GM23248 (cell line): ENCODE data around the gene SESTD1. TPM values are rescaled to one million over a fixed set of nuclear protein-coding genes. Genes with fewer than 3 reads are reported as not detected.

Source experiments
- DNase-seq: peaks from one replicate; pipeline ENCODE4 v3.0.0-alpha.2; 2015
- H2AFZ ChIP-seq: fragments of 200-600 bp; sonication (generic); 2 replicates; pipeline ENCODE4 v1.6.1; 2016; ENCODE audit warnings: antibody characterized with exemption
- H3F3A ChIP-seq: fragments of 200-600 bp; sonication (generic); 2 replicates; pipeline ENCODE4 v1.6.1; 2016; ENCODE audit warnings: mild to moderate bottlenecking, antibody characterized with exemption, mixed run types; ENCODE audit not compliant: insufficient read depth
- H3K27ac ChIP-seq: fragments of 200-600 bp; sonication (generic); 2 replicates; pipeline ENCODE4 v1.5.1; 2016; ENCODE audit warnings: mild to moderate bottlenecking
- H3K27me3 ChIP-seq: fragments of 200-600 bp; sonication (generic); replicated peaks from 2 replicates; pipeline ENCODE4 v1.6.1; 2016; ENCODE audit warnings: mild to moderate bottlenecking; ENCODE audit not compliant: insufficient read depth
- H3K36me3 ChIP-seq: fragments of 200-600 bp; sonication (generic); 2 replicates; pipeline ENCODE4 v1.6.1; 2016; ENCODE audit warnings: low read depth, mild to moderate bottlenecking
- H3K4me1 ChIP-seq: fragments of 200-600 bp; sonication (generic); 2 replicates; pipeline ENCODE4 v1.6.1; 2016; ENCODE audit warnings: mild to moderate bottlenecking; ENCODE audit not compliant: insufficient read depth
- H3K4me2 ChIP-seq: fragments of 200-600 bp; sonication (generic); one replicate; pipeline ENCODE4 v1.6.1; 2016; ENCODE audit warnings: mild to moderate bottlenecking; ENCODE audit not compliant: unreplicated experiment
- H3K4me3 ChIP-seq: fragments of 200-600 bp; sonication (generic); 2 replicates; pipeline ENCODE4 v1.5.1; 2016; ENCODE audit warnings: mild to moderate bottlenecking
- H3K79me2 ChIP-seq: fragments of 200-600 bp; sonication (generic); 2 replicates; pipeline ENCODE4 v1.6.1; 2016; ENCODE audit warnings: mild to moderate bottlenecking; ENCODE audit not compliant: insufficient read depth
- H3K9ac ChIP-seq: fragments of 200-600 bp; sonication (generic); 2 replicates; pipeline ENCODE4 v1.6.1; 2016; ENCODE audit warnings: mild to moderate bottlenecking
- H3K9me2 ChIP-seq: fragments of 200-600 bp; sonication (generic); 2 replicates; pipeline ENCODE4 v1.6.1; 2016; ENCODE audit warnings: mixed run types, mild to moderate bottlenecking, moderate library complexity; ENCODE audit not compliant: insufficient read depth
- H3K9me3 ChIP-seq: fragments of 200-600 bp; sonication (generic); one replicate; pipeline ENCODE4 v1.6.1; 2017; ENCODE audit warnings: low read depth
- H4K20me1 ChIP-seq: fragments of 200-600 bp; sonication (generic); 2 replicates; pipeline ENCODE4 v1.6.0; 2016; ENCODE audit not compliant: insufficient read depth
- EZH2 ChIP-seq: fragments of 200-600 bp; sonication (generic); IDR thresholded peaks from 2 replicates; pipeline ENCODE4 v1.6.1; 2018; ENCODE audit warnings: antibody characterized with exemption, mild to moderate bottlenecking; ENCODE audit not compliant: insufficient read depth, poor library complexity, severe bottlenecking
- EZH2phosphoT487 ChIP-seq: fragments of 200-600 bp; sonication (generic); IDR thresholded peaks from 2 replicates; pipeline ENCODE4 v1.6.1; 2018; ENCODE audit warnings: antibody characterized with exemption, moderate library complexity, mild to moderate bottlenecking, low read depth; ENCODE audit not compliant: insufficient read depth
- WGBS, 2 experiments: methylation state at CpG; one replicate each; pipeline ENCODE4 v1.1.6; 2015 to 2017; ENCODE audit warnings: low lambda C conversion rate in 2 of 2, low coverage in 1 of 2; ENCODE audit errors: missing lambda C conversion rate in 2 of 2; 5-methylcytosine and 5-hydroxymethylcytosine counted together
- in situ Hi-C: fragments of 300-500 bp; cut with MboI; formaldehyde crosslinking; loops from 2 replicates; pipeline ENCODE4 v1.15.0; 2020
- polyA plus RNA-seq: library from polyadenylated mRNA; unstranded; fragments of >200 nt; fragmentation: Nextera tagmentation; extraction: Ambion mirVana; gene quantifications from 2 replicates; pipeline ENCODE4 v1.2.1, GENCODE V29; 2016
- total RNA-seq: library from RNA; depleted of rRNA; stranded (reverse); fragments of >200 nt; shearing (Covaris generic); gene quantifications from 2 replicates; pipeline ENCODE4 v1.2.3, GENCODE V29; 2014

The SESTD1 gene
- total and polyA plus RNA-seq, 2 experiments from 2014 or later, result 22.5 to 77.1 TPM

- no peaks in the 10 kb centered on the region for H3K9me2 ChIP-seq
- no peak overlapping the region for H3K27ac ChIP-seq
- H3K9me3 ChIP-seq, result no peaks in the 10 kb centered on the region
- no peak overlapping the region for H3K9ac ChIP-seq
- H3K4me1 ChIP-seq, result no peaks in the 10 kb centered on the region
- in situ Hi-C loops, result no loop called here
- no peak overlapping the region for H2AFZ ChIP-seq
- TF ChIP-seq EZH2phosphoT487, result no peak
- no peak for TF ChIP-seq EZH2
- H3K4me3 ChIP-seq, result no peak overlapping the region
- no peak overlapping the region for H3K4me2 ChIP-seq
- H3K36me3 ChIP-seq, result peaks cover 7% of the 10 kb centered on the region; the same call in 1 of the 2 replicates
- no peaks in the 10 kb centered on the region for H3K27me3 ChIP-seq
- no peaks in the 10 kb centered on the region for H3K79me2 ChIP-seq
- WGBS, 2 experiments, result 96 to 99% methylated on average over 3 of the region's 3 CpGs
- no peak for DNase-seq
- no peaks in the 10 kb centered on the region for H4K20me1 ChIP-seq
- no peaks in the 10 kb centered on the region for H3F3A ChIP-seq
Measured at GRCh38 chr2:179124282-179124681, 140.3 kb downstream of the SESTD1 start.

GRCh38 chr2:179123272-179123662 is 141.4 kb downstream of the SESTD1 start:
- Histone ChIP-seq H4K20me1 (no peaks in the 10 kb centered on the region), H3K4me2 (no peak overlapping the region), H3F3A (no peaks in the 10 kb centered on the region), H3K36me3 (peaks cover 14% of the 10 kb centered on the region), H3K9ac (no peak overlapping the region), H3K4me1 (no peaks in the 10 kb centered on the region), H3K79me2 (no peaks in the 10 kb centered on the region), H3K27ac (no peak overlapping the region), H2AFZ (no peak overlapping the region), H3K27me3 (no peaks in the 10 kb centered on the region), H3K9me3 (no peaks in the 10 kb centered on the region), H3K4me3 (no peak overlapping the region), H3K9me2 (no peaks in the 10 kb centered on the region)
- WGBS, 2 experiments, result 96 to 98% methylated on average over 1 of the region's 1 CpG
- no peak for TF ChIP-seq EZH2
- no peak for TF ChIP-seq EZH2phosphoT487
- DNase-seq, result no peak
- in situ Hi-C loops, result no loop called here

GRCh38 chr2:179107737-179108136 is 156.9 kb downstream of the SESTD1 start:
- DNase-seq, result peak; percentile 58
- H3F3A ChIP-seq, result peaks cover 29% of the 10 kb centered on the region
- in situ Hi-C loops, result no loop called here
- H3K4me3 ChIP-seq, result no peak overlapping the region
- H3K36me3 ChIP-seq, result peaks cover 18% of the 10 kb centered on the region
- H3K9me3 ChIP-seq, result no peaks in the 10 kb centered on the region
- H3K27me3 ChIP-seq, result no peaks in the 10 kb centered on the region
- H3K79me2 ChIP-seq, result no peaks in the 10 kb centered on the region
- peaks cover 26% of the 10 kb centered on the region for H3K4me1 ChIP-seq
- peak overlapping the region; percentile 42 for H3K27ac ChIP-seq
- no peaks in the 10 kb centered on the region for H3K9me2 ChIP-seq
- no peaks in the 10 kb centered on the region for H4K20me1 ChIP-seq
- H2AFZ ChIP-seq, result no peak overlapping the region
- H3K4me2 ChIP-seq, result peak overlapping the region; percentile 51
- TF ChIP-seq EZH2phosphoT487 (no peak), EZH2 (no peak)
- 0 out of 2 replicates have a peak overlapping the region, but pooled peaks have one; percentile 11 for H3K9ac ChIP-seq

- Histone ChIP-seq H3K9ac (peak overlapping the region; percentile 11; the same call in 1 of the 2 replicates), H4K20me1 (no peaks in the 10 kb centered on the region), H3K4me2 (peak overlapping the region; percentile 51), H3K79me2 (no peaks in the 10 kb centered on the region), H2AFZ (no peak overlapping the region), H3K9me3 (no peaks in the 10 kb centered on the region), H3K27ac (peak overlapping the region; percentile 42), H3K36me3 (peaks cover 9% of the 10 kb centered on the region), H3K4me1 (peaks cover 26% of the 10 kb centered on the region), H3K4me3 (no peak overlapping the region), H3F3A (peaks cover 29% of the 10 kb centered on the region), H3K27me3 (no peaks in the 10 kb centered on the region), H3K9me2 (no peaks in the 10 kb centered on the region)
- in situ Hi-C loops, result no loop called here
- 2 to 8% methylated on average over 3 of the region's 3 CpGs for WGBS, 2 experiments
- DNase-seq, result peak; percentile 97
- TF ChIP-seq EZH2phosphoT487 (0 out of 2 replicates have a peak, but pooled peaks have one; percentile 47), EZH2 (no peak)
Measured at GRCh38 chr2:179106676-179107428, 157.8 kb downstream of the SESTD1 start.

GRCh38 chr2:179106342-179106675 is 158.3 kb downstream of the SESTD1 start:
- Histone ChIP-seq H3K79me2 (no peaks in the 10 kb centered on the region), H3K27me3 (no peaks in the 10 kb centered on the region), H3K27ac (no peak overlapping the region), H3K4me2 (no peak overlapping the region), H3K36me3 (peaks cover 8% of the 10 kb centered on the region), H3K4me1 (peaks cover 26% of the 10 kb centered on the region), H2AFZ (no peak overlapping the region), H3K9me3 (no peaks in the 10 kb centered on the region), H3K9me2 (no peaks in the 10 kb centered on the region), H3K9ac (no peak overlapping the region), H4K20me1 (no peaks in the 10 kb centered on the region), H3F3A (peaks cover 29% of the 10 kb centered on the region), H3K4me3 (no peak overlapping the region)
- 47 to 58% methylated on average over 4 of the region's 4 CpGs for WGBS, 2 experiments
- in situ Hi-C loops, result no loop called here
- TF ChIP-seq EZH2phosphoT487, result no peak
- TF ChIP-seq EZH2, result no peak
- DNase-seq, result no peak
